Cardiac fibroblast (primary cell): ENCODE data around the gene UPB1.

Experiments used
- DNase-seq, 2 donors: peaks; one replicate each; pipeline versions ENCODE4 v3.0.0 to v3.0.0-alpha.2; 2010; ENCODE audit warnings: low read depth in 2 of 2
- H3K4me3 ChIP-seq, 2 donors: replicated peaks in 1 of 2; 1 replicate in 1 of 2; 2 replicates in 1 of 2; pipeline ENCODE4 v1.5.1; 2011; ENCODE audit warnings: low read depth in 2 of 2, low read length in 2 of 2, mild to moderate bottlenecking in 2 of 2, moderate library complexity in 1 of 2
- CTCF ChIP-seq: IDR thresholded peaks from one replicate; pipeline ENCODE4 v1.5.1; 2011; ENCODE audit warnings: low read depth, mild to moderate bottlenecking, low read length, inconsistent platforms

The UPB1 gene

GRCh38 chr22:24465566-24465965 is 29.6 kb upstream of the UPB1 start:
- TF ChIP-seq CTCF: no peak
- DNase-seq: peak; percentile 56 to 69
- H3K4me3 ChIP-seq: no peak overlapping the region

GRCh38 chr22:24465975-24466374 is 29.2 kb upstream of the UPB1 start:
- H3K4me3 ChIP-seq: no peak overlapping the region
- no peak for TF ChIP-seq CTCF
- DNase-seq: no peak

- DNase-seq: peak; percentile 79 to 90
- H3K4me3 ChIP-seq: no peak overlapping the region
- no peak for TF ChIP-seq CTCF
Measured at GRCh38 chr22:24466716-24467328, 28.3 kb upstream of the UPB1 start.

- no peak for TF ChIP-seq CTCF
- no peak overlapping the region for H3K4me3 ChIP-seq
- DNase-seq: no peak
Measured at GRCh38 chr22:24467340-24467739, 27.8 kb upstream of the UPB1 start.

GRCh38 chr22:24471570-24471969 is 23.6 kb upstream of the UPB1 start:
- TF ChIP-seq CTCF: no peak
- DNase-seq: peak; percentile 77 to 94

GRCh38 chr22:24473284-24473683 is 21.8 kb upstream of the UPB1 start:
- TF ChIP-seq CTCF: no peak

More at GRCh38 chr22:24471570-24471969, 23.6 kb upstream of the UPB1 start:
- H3K4me3 ChIP-seq: no peak overlapping the region

GRCh38 chr22:24474221-24474620 is 20.9 kb upstream of the UPB1 start:
- TF ChIP-seq CTCF: no peak
- DNase-seq: peak; percentile 87 to 91

More at GRCh38 chr22:24473284-24473683, 21.8 kb upstream of the UPB1 start:
- H3K4me3 ChIP-seq: no peak overlapping the region
- DNase-seq: no peak

More at GRCh38 chr22:24474221-24474620, 20.9 kb upstream of the UPB1 start:
- H3K4me3 ChIP-seq: no peak overlapping the region
